Measurements from ENCODE around the gene RAPGEF4. TPM values are rescaled to one million over a fixed set of nuclear protein-coding genes. Genes with fewer than 3 reads are reported as not detected.
A peak's percentile ranks its signal among the peaks of the same experiment; 100 is the strongest.

The RAPGEF4 gene
- total RNA-seq, 1 experiment from 2014 or later, result 0.59 TPM

GRCh38 chr2:172697296-172697695 is 38.3 kb upstream of the RAPGEF4 start:
- DNase-seq (ENCODE audit: low read depth, low spot score), result no peak
- ChIA-PET POLR2A (no interaction called here), CTCF (interaction anchor here (2.2 kb wide), 1 partner anchor 13 kb away, joined by 5 read pairs; no protein-coding TSS in a partner anchor), RAD21 (ENCODE audit: low non-redundant PET in 1 of 2, low total read pairs in 2 of 2, uncharacterized antibody in 2 of 2, unreplicated experiment in 2 of 2) (no interaction called here)
- Histone ChIP-seq H3K4me1 (ENCODE audit: control insufficient read depth in 1 of 2, insufficient read depth in 2 of 2, low read length in 2 of 2) (peaks cover 26 to 34% of the 10 kb centered on the region in 2 experiments), H3K9me3 (ENCODE audit: control insufficient read depth in 1 of 2, insufficient read depth in 1 of 2, low read depth in 1 of 2, low read length in 2 of 2) (no peaks in the 10 kb centered on the region), H3K9me2 (ENCODE audit: insufficient read depth) (no peaks in the 10 kb centered on the region), H3K27me3 (ENCODE audit: insufficient read depth, low read length) (no peaks in the 10 kb centered on the region), H3K27ac (ENCODE audit: low read depth, low read length) (no peak overlapping the region; the same call in 1 of the 2 replicates), H3K36me3 (ENCODE audit: control insufficient read depth in 1 of 2, insufficient read depth in 2 of 2, low read length in 2 of 2) (no peaks in the 10 kb centered on the region), H3K4me3 (replicated peaks in 1 of 2; ENCODE audit: low read depth in 1 of 2, low read length in 2 of 2) (no peak overlapping the region), H3K9ac (ENCODE audit: low read length) (no peak overlapping the region), H3K79me2 (ENCODE audit: insufficient read depth, low read length) (no peaks in the 10 kb centered on the region), H2AFZ (ENCODE audit: low read depth, low read length, poor library complexity, severe bottlenecking) (no peak overlapping the region), H4K20me1 (ENCODE audit: insufficient read depth) (no peaks in the 10 kb centered on the region), H3K4me2 (ENCODE audit: low read length) (peak overlapping the region; percentile 60; the same call in 1 of the 2 replicates)
- BruUV-seq (replicated peaks), result no TSS peak
- TF ChIP-seq REST (IDR thresholded peaks at IDR 0.05; ENCODE audit: low read depth) (no peak), MAX (IDR thresholded peaks at IDR 0.05) (no peak), ATF3 (IDR thresholded peaks at IDR 0.05) (no peak), ELF1 (IDR thresholded peaks at IDR 0.05; ENCODE audit: borderline replicate concordance, low read depth) (no peak), SRF (IDR thresholded peaks at IDR 0.05; ENCODE audit: low read depth) (no peak), SP1 (IDR thresholded peaks at IDR 0.05; ENCODE audit: low read depth) (no peak), POLR2A (IDR thresholded peaks at IDR 0.05; ENCODE audit: borderline replicate concordance, extremely low read depth, insufficient read depth, insufficient read length) (no peak), JUND (IDR thresholded peaks at IDR 0.05) (no peak), EZH2phosphoT487 (IDR thresholded peaks at IDR 0.05; ENCODE audit: borderline replicate concordance) (no peak), YY1 (IDR thresholded peaks at IDR 0.05; ENCODE audit: extremely low read depth, insufficient replicate concordance, low read depth, low read length) (no peak), CEBPB (IDR thresholded peaks at IDR 0.05; ENCODE audit: low read depth) (no peak), SIN3A (IDR thresholded peaks at IDR 0.05; ENCODE audit: low read depth) (no peak)
- intact Hi-C loops (cut with micrococcal nuclease), result no loop called here
- no peak for ATAC-seq
